ENCODE results near the gene GAP43. TPM values are rescaled to one million over a fixed set of nuclear protein-coding genes. Genes with fewer than 3 reads are reported as not detected.

The GAP43 gene
- total RNA-seq, 1 donor, result not detected

DNA sequence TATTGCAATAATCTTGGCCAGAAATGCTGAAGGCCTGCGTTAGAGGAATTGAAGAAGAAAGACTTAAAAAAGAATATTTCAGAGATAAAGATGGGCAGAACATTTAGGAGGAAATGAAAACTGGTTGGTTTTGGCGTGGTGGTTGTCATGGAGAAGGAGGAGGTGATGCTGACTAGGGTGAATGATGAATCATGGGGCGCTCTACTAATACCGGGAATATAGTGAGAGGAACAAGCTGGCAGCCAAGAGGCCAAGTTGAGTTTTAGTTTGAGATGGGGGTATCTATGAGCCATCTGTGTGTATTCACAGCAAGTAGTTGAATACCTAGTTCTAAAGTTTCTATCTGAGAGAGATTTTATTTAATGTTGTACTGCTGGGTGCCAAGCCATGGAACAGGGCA is 6.8 kb upstream of the GAP43 start:
- Histone ChIP-seq H3K4me3 (ENCODE audit: low read length) (no peak overlapping the region), H3K4me1 (ENCODE audit: insufficient read depth, low read length) (no peaks in the 10 kb centered on the region), H3K9me3 (ENCODE audit: low read depth, low read length) (no peaks in the 10 kb centered on the region), H3K27me3 (ENCODE audit: insufficient read depth, low read length) (no peaks in the 10 kb centered on the region)

DNA sequence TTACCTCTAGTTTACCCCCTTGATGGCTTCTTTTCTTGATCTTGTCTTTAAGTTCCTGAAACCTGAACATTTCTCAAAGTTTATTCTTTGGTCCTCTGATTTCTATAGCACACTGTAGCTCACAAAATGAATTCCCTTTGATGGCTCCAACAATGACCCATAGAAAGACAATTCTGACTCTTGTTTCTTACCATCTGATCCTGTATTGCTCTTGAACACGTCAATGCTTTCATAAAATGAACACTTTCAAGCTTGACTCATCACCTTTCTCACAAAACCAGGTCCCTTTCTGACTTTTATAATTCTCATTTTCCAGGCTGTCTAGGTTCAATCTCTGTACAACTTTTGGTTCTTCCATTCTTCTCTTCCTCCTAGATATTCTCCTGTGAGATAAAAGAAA is 5.7 kb upstream of the GAP43 start:
- H3K9me3 ChIP-seq (ENCODE audit: low read depth, low read length), result no peaks in the 10 kb centered on the region
- H3K27me3 ChIP-seq (ENCODE audit: insufficient read depth, low read length), result no peaks in the 10 kb centered on the region
- no peak overlapping the region for H3K4me3 ChIP-seq (ENCODE audit: low read length)
- H3K4me1 ChIP-seq (ENCODE audit: insufficient read depth, low read length), result no peaks in the 10 kb centered on the region

DNA sequence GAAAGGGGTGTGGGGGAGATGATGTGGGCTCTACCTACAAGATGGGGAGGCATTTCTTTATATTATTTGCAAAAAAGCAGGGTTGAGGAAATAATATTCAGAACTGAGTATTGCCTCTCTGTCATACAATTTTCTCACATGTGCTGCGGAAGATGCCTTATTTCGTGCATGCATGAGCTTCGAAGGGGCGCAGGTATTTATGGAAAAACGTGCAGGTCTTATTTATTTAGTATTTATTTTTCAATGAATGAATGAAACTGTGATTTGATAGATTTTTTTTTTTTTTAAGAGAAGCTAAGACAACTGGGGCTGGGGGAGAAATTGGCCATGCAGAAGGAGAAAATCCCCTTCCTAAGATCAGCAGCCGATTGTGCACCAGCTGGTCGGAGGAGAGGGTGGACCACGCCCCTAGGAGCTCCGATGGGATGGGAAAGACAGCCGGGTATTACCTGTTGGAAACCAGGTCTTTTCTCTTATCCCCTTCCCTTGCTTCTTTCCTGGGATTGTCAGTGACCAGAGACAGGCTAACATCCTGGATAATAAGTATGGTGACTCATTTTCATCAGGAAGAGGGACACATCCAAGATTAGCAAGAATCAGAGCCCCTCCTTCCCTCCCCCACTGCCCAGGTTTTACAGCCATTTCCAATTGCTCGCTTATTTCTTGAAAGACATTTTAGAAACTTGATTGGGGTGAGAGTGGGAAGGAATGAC is 875 bp downstream of the GAP43 start:
- no peaks in the 10 kb centered on the region for H3K9me3 ChIP-seq (ENCODE audit: low read depth, low read length)

DNA sequence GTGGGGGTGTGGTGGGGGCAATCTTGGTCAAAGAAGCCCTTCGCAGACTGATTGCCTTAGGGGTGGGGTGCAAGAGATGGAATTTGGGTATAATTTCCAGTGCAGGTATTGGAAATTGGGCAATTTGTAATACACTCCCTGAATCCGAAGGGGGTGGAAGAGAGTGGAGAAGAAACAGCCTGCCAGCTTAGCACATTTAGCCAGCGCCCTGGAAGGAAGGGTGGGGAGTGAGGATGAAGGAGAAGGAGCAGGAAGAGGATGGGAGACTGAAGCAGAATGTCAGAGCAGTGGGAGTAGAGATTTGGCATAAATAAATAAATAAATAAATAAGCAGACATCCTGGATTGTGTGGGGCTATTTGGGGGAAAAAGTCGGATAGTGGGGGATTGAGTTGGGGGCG is 1.6 kb downstream of the GAP43 start:
- no peaks in the 10 kb centered on the region for H3K4me1 ChIP-seq (ENCODE audit: insufficient read depth, low read length)
- H3K9me3 ChIP-seq (ENCODE audit: low read depth, low read length), result no peaks in the 10 kb centered on the region
- no peak overlapping the region for H3K4me3 ChIP-seq (ENCODE audit: low read length)
- peaks cover 37% of the 10 kb centered on the region for H3K27me3 ChIP-seq (ENCODE audit: insufficient read depth, low read length)

More for the DNA sequence above, 875 bp downstream of the GAP43 start:
- H3K4me3 ChIP-seq (ENCODE audit: low read length), result no peak overlapping the region
- H3K4me1 ChIP-seq (ENCODE audit: insufficient read depth, low read length), result no peaks in the 10 kb centered on the region
- peaks cover 37% of the 10 kb centered on the region for H3K27me3 ChIP-seq (ENCODE audit: insufficient read depth, low read length)

DNA sequence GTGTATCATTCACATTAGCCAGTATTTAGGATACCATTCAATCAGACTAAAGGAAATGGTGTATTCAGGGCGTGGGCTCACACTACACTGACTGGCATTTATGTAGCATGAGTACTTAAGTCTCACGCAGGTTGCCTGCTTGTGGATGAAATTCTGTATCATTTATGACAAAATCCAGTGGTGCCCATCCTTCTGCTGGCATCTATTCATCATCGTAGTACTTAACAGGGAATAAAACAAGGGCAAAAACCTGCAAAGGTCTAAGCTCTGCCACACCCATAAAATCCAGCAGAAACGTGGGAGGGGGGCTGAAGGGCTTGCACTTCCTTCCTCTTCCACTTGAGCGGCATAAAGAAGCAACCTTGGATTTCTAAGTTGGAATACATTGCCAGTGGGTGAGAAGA is 2.7 kb downstream of the GAP43 start:
- H3K4me3 ChIP-seq (ENCODE audit: low read length), result no peak overlapping the region
- no peaks in the 10 kb centered on the region for H3K4me1 ChIP-seq (ENCODE audit: insufficient read depth, low read length)
- H3K9me3 ChIP-seq (ENCODE audit: low read depth, low read length), result no peaks in the 10 kb centered on the region
- H3K27me3 ChIP-seq (ENCODE audit: insufficient read depth, low read length), result peaks cover 40% of the 10 kb centered on the region

DNA sequence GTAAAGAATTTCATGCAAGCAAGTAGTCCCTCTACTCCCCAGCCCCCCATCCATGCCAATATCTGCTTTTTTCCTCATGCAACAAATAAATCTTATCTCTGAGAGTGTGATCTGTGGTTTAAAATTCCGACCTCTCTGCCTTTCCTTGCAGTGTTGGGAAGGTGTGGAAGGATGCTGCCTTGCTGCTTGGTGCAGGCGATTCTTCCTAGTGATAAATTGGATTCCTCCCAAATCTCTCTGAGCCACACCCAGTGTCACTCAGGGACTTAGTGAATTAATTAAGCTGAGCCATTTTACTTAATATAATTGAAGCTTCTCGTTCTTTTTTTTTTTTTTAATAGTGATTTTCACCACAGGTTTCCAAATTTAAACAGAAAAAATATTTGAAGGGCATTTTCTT is 3.4 kb downstream of the GAP43 start:
- Histone ChIP-seq H3K4me3 (ENCODE audit: low read length) (no peak overlapping the region), H3K27me3 (ENCODE audit: insufficient read depth, low read length) (peaks cover 40% of the 10 kb centered on the region), H3K9me3 (ENCODE audit: low read depth, low read length) (no peaks in the 10 kb centered on the region), H3K4me1 (ENCODE audit: insufficient read depth, low read length) (no peaks in the 10 kb centered on the region)

- no peak overlapping the region for H3K4me3 ChIP-seq (ENCODE audit: low read length)
- H3K27me3 ChIP-seq (ENCODE audit: insufficient read depth, low read length), result peaks cover 40% of the 10 kb centered on the region
- no peaks in the 10 kb centered on the region for H3K9me3 ChIP-seq (ENCODE audit: low read depth, low read length)
- no peaks in the 10 kb centered on the region for H3K4me1 ChIP-seq (ENCODE audit: insufficient read depth, low read length)
Measured at GRCh38 chr3:115627180-115628074, 4.1 kb downstream of the GAP43 start.

DNA sequence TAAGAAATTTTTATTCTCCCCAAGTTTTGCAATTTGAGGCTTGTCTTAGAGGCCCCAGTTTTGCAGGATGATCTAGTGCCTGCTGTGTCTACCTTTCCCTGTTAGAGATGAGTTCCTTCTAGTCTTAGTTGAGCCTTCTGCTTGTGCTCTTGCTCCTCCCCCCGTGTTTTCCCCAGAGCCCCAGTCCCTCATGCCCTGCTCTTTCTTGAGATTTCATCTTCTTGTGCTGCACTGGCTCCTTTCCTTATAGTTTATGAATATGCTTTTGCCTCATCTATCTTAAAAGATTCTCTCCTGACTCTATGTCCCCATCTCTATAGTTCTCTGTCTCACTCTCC is 4.7 kb downstream of the GAP43 start:
- H3K27me3 ChIP-seq (ENCODE audit: insufficient read depth, low read length), result peaks cover 36% of the 10 kb centered on the region
- H3K4me3 ChIP-seq (ENCODE audit: low read length), result no peak overlapping the region

GRCh38 chr3:115630850-115631249 is 7.5 kb downstream of the GAP43 start:
- Histone ChIP-seq H3K4me3 (ENCODE audit: low read length) (no peak overlapping the region), H3K4me1 (ENCODE audit: insufficient read depth, low read length) (no peaks in the 10 kb centered on the region), H3K9me3 (ENCODE audit: low read depth, low read length) (no peaks in the 10 kb centered on the region), H3K27me3 (ENCODE audit: insufficient read depth, low read length) (peaks cover 9% of the 10 kb centered on the region)

More for the DNA sequence above, 4.7 kb downstream of the GAP43 start:
- no peaks in the 10 kb centered on the region for H3K4me1 ChIP-seq (ENCODE audit: insufficient read depth, low read length)
- H3K9me3 ChIP-seq (ENCODE audit: low read depth, low read length), result no peaks in the 10 kb centered on the region

DNA sequence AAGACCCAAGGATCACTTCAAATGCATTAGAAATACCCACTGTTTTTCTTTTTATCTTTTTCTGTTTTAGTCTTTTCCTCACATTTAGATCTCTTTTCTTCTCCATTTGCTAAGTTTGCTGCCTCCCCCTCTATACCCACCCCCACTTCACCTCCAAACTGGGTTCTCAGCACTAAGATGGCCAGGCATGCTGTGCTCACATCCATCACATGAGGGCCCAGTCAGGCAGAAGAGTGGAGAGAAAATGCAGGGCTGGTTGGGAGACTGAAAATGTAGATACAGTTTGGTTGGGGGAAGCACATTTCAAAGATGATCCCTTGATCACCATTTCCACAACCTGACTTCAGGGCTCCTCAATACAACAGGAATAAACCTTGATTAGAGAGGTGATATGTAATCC is 8.7 kb downstream of the GAP43 start:
- no peak overlapping the region for H3K4me3 ChIP-seq (ENCODE audit: low read length)
- H3K4me1 ChIP-seq (ENCODE audit: insufficient read depth, low read length), result no peaks in the 10 kb centered on the region
- H3K9me3 ChIP-seq (ENCODE audit: low read depth, low read length), result no peaks in the 10 kb centered on the region
- peaks cover 7% of the 10 kb centered on the region for H3K27me3 ChIP-seq (ENCODE audit: insufficient read depth, low read length)

DNA sequence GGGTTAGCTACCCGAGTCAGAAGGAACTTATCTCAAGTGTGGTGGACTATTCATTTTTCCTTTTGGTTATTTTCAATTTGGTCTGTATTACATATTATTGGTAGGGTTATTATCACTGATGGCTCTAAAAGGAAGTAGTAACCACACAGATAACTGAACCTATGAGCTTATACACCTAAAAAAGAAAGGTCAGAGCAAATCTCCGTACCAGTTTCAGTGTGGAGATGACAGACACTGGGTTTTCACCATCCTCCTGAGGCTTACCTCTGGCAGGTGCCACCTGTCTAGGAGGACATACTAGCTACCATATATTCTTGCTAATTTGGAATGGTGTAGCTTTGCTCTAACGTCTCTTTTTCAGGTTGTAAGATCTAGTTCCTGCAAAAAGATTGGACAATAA is 10.2 kb downstream of the GAP43 start:
- Histone ChIP-seq H3K27me3 (ENCODE audit: insufficient read depth, low read length) (peaks cover 2% of the 10 kb centered on the region), H3K4me1 (ENCODE audit: insufficient read depth, low read length) (no peaks in the 10 kb centered on the region), H3K4me3 (ENCODE audit: low read length) (no peak overlapping the region), H3K9me3 (ENCODE audit: low read depth, low read length) (no peaks in the 10 kb centered on the region)

DNA sequence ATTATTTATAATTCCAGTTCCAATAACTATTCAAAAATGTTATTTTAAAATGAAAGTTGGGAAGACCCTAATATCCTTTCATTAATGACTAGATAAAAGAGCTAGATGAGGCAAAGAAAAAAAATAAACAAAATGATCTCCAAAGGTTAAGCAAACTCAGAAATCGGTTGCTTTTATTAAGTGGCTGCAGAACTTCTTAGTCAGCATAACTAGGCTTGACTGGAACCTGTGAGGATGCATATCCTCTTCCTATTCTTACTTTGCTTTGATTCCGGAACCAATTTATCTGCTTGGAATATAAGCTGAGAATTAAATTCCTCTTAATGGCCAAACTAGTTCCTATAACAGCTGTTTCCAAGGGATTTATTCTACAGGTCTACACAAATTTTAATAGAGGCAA is 10.7 kb downstream of the GAP43 start:
- H3K4me1 ChIP-seq (ENCODE audit: insufficient read depth, low read length), result no peaks in the 10 kb centered on the region
- H3K27me3 ChIP-seq (ENCODE audit: insufficient read depth, low read length), result peaks cover 2% of the 10 kb centered on the region
- H3K9me3 ChIP-seq (ENCODE audit: low read depth, low read length), result no peaks in the 10 kb centered on the region
- H3K4me3 ChIP-seq (ENCODE audit: low read length), result no peak overlapping the region

DNA sequence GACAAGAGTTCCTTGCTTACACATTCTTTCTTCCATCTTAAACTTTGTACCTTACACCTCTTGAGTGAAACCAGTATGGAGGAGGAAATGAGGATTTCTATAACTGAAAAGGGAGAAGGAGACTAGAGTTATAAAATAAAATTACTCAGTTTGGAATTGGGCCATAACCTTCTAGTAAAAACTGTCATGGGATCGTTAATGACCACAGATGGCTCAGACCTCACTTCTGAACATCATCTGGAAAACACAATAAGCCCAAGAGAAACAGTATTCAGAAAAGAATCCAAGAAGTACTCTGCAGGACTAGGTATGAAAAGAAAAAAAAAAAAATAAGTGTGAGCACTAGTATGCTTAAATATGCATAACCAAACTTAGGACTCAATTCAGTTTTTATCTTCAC is 12.1 kb downstream of the GAP43 start:
- Histone ChIP-seq H3K4me1 (ENCODE audit: insufficient read depth, low read length) (no peaks in the 10 kb centered on the region), H3K4me3 (ENCODE audit: low read length) (no peak overlapping the region)

GRCh38 chr3:115638241-115638640 is 14.9 kb downstream of the GAP43 start:
- H3K4me3 ChIP-seq (ENCODE audit: low read length), result no peak overlapping the region
- no peaks in the 10 kb centered on the region for H3K27me3 ChIP-seq (ENCODE audit: insufficient read depth, low read length)
- no peaks in the 10 kb centered on the region for H3K4me1 ChIP-seq (ENCODE audit: insufficient read depth, low read length)
- H3K9me3 ChIP-seq (ENCODE audit: low read depth, low read length), result no peaks in the 10 kb centered on the region

More for the DNA sequence above, 12.1 kb downstream of the GAP43 start:
- H3K27me3 ChIP-seq (ENCODE audit: insufficient read depth, low read length), result no peaks in the 10 kb centered on the region
- no peaks in the 10 kb centered on the region for H3K9me3 ChIP-seq (ENCODE audit: low read depth, low read length)

- no peaks in the 10 kb centered on the region for H3K4me1 ChIP-seq (ENCODE audit: insufficient read depth, low read length)
Measured at GRCh38 chr3:115638991-115639390, 15.7 kb downstream of the GAP43 start.

GRCh38 chr3:115644391-115644790 is 21.1 kb downstream of the GAP43 start:
- H3K4me1 ChIP-seq (ENCODE audit: insufficient read depth, low read length), result no peaks in the 10 kb centered on the region
- H3K4me3 ChIP-seq (ENCODE audit: low read length), result no peak overlapping the region
- no peaks in the 10 kb centered on the region for H3K9me3 ChIP-seq (ENCODE audit: low read depth, low read length)
- no peaks in the 10 kb centered on the region for H3K27me3 ChIP-seq (ENCODE audit: insufficient read depth, low read length)

More at GRCh38 chr3:115638991-115639390, 15.7 kb downstream of the GAP43 start:
- Histone ChIP-seq H3K27me3 (ENCODE audit: insufficient read depth, low read length) (no peaks in the 10 kb centered on the region), H3K4me3 (ENCODE audit: low read length) (no peak overlapping the region), H3K9me3 (ENCODE audit: low read depth, low read length) (no peaks in the 10 kb centered on the region)

Measured in mononuclear cell (primary cell).